Measurements from ENCODE around the gene S100P.
"Not testable (repeated sequence)": the region's sequence is repeated elsewhere in the genome, so short reads cannot be mapped to it uniquely, and the experiment has no call there.

The S100P gene

DNA sequence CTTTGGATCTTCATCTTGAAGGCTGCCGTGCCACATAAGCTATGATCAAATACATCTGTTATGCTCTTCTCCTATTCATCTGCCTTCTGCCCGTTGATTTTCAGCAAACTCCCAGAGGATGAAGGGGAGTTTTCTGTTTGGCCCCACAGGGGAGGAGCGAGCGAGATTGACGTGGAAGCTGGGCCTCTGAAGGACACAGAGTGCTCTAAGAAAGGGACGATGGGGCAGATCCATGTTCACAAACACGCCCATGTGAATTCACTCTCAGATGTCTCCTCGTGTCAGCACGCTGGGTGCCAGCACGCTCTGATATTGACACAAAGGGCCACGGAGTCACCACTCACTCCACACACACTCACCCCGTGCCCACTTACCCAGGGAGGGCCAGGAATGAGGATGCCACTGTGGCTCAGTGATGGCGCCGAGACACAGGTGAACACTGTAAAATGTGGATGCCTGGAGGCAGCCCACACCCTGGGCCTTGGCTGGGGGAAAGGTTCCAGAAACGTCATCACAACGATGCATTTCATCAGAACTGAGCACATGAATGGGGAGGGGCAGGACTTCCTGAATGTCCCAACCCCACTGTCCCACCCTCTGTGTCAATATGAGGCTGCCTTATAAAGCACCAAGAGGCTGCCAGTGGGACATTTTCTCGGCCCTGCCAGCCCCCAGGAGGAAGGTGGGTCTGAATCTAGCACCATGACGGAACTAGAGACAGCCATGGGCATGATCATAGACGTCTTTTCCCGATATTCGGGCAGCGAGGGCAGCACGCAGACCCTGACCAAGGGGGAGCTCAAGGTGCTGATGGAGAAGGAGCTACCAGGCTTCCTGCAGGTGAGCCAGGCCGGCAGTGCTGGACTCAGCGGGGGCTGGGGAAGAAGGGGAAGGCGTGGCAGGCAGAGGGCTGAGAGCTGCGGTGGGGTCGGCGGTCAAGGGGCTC is at the start of gene S100P:
Gene S100P, plus strand, starts transcription at position 648 of the 946 bp plus-strand sequence. Its CDS starts 55 bp downstream, at position 703.
- DNase-seq (ENCODE audit: low read depth in 2 of 3, low spot score in 2 of 3) = no peak

DNA sequence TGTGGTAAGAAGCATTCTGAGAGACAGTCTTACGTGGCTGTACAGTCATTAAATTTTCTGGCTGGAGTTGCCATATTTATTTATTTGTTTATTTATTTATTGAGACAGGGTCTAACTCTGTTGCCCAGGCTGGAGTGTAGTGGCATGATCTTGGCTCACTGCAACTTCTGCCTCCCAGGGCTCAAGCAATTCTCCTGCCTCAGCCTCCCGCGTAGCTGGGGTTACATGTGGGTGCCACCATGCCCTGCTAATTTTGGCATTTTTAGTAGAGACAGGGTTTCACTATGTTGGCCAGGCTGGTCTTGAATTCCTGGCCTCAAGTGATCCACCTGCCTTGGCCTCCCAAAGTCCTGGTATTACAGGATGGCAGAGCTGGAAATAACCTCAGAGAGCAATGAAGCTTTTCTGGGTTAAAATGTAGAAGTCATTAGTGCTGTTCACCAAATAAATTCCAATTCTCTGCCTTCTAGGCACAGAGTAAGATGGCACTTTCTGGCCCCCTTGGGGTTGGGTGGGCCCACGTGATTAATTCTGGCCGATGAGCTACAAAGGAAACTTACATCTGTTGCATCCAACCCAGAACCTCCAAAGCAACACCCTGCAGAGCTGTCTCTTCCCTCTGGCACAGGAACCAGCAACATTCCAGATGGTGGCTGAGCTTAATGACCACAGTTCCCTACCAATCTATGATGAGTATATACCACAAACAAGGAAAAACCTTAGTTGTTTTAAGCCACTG is 48.7 kb upstream of the S100P start:
- DNase-seq (ENCODE audit: low read depth in 2 of 3, low spot score in 2 of 3) = no peak

DNA sequence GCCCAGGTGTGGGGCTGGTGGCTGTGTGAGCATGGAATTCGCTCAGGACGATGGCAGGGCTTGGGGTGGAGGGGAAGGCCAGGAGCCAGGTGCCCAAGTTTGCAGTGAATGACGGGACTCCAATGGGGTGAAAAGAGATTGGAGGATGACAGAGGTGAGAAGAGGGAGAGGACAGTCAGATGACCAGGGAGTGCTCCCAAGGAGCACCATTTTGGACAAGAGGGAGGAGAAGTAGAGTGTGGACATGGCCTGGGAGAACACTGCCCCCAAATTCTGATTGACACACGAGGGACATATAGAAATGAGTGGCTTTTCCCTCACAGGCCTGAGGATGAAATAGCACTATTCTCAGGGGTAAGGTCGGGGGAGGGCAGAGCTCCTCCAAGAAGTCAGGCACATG is 46.5 kb upstream of the S100P start:
- DNase-seq (ENCODE audit: low read depth in 2 of 3, low spot score in 2 of 3) = no peak

DNA sequence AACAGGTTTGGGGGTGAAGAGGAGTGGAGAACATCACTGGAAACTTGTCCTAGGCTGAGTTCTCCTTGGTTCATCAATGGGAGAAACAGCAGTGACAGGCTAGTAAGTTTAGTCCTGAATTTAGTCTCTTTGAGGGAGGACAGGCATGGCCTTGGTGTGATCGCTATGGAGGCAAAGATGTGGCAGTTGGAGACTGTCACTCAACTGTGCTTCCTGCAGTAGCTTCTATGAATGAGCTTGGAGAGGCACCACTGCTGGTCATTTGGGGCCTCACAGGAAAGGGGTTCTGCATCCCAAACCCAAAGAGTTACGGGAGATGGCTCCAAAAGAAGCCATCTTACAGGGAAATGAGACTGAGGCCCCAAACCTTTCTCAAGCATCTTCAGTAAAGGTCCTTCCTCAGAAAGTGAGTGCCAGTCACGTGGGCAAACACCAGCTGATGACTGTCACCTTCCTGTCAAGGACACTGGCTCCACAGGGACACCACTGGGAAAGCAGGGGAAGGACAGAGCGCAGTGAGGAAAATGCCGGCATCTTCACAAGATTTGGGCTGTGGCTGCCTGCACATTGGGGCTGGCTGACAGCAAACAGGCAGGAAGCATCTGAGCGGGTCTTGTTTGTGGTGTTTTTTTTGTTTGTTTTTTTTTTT is 46.0 kb upstream of the S100P start:
- no peak for DNase-seq (ENCODE audit: low read depth in 2 of 3, low spot score in 2 of 3)

DNA sequence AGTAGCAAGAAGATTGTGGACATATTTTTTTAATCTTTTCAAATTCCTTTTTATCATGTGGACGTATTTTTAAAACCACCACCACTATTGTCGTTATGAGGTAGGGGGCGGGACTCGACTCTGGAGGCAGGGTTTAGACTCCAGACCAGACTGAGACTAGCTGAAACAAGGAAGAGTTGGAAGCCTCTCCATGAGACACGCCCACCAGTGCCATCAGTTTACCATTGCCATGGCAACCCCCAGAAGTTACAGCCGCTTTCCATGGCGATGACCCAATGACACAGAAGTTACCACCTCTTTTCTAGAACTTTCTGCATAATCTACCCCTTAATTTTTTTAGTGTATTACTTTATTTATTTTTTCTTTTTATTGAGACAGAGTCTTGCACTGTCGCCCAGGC is 44.5 kb upstream of the S100P start:
- no peak for DNase-seq (ENCODE audit: low read depth in 2 of 3, low spot score in 2 of 3)

DNA sequence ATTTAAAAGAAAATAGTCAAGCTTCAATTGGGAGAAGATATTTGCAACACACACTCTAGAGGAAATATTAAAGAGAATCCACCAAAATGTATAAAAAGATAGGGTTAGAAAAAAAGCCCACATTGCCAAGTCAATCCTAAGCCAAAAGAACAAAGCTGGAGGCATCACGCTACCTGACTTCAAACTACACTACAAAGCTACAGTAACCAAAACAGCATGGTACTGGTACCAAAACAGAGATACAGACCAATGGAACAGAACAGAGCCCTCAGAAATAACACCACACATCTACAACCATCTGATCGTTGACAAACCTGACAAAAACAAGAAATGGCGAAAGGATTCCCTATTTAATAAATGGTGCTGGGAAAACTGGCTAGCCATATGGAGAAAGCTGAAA is 39.5 kb upstream of the S100P start:
- DNase-seq (ENCODE audit: low read depth in 2 of 3, low spot score in 2 of 3) = not testable (repeated sequence)

DNA sequence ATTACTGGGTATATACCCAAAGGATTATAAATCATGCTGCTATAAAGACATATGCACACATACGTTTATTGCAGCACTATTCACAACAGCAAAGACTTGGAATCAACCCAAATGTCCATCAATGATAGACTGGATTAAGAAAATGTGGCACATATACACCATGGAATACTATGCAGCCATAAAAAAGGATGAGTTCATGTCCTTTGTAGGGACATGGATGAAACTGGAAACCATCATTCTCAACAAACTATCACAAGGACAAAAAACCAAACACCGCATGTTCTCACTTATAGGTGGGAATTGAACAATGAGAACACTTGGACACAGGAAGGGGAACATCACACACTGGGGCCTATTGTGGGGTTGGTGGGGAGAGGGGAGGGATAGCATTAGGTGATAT is 38.4 kb upstream of the S100P start:
- not testable (repeated sequence) for DNase-seq (ENCODE audit: low read depth in 2 of 3, low spot score in 2 of 3)

DNA sequence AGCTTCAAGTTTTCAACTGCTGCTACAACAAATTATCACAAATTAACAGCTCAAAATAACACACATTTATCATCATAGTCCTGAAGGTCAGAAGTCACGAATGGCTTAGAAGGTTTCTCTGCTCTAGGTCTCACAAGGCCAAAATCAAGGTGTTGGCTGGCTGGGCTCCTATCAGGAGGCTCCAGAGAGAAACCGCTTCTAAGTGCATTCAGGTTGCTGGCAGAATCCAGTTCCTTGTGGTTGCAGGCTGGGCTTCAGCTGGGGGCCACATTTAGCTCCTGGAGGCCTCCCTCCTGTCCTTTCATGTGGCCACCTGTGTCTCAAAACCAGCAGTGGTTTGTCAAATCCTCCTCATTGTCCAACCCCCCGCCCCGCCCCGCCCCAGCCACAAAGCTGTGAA is 37.8 kb upstream of the S100P start:
- DNase-seq (ENCODE audit: low read depth in 2 of 3, low spot score in 2 of 3) = no peak

DNA sequence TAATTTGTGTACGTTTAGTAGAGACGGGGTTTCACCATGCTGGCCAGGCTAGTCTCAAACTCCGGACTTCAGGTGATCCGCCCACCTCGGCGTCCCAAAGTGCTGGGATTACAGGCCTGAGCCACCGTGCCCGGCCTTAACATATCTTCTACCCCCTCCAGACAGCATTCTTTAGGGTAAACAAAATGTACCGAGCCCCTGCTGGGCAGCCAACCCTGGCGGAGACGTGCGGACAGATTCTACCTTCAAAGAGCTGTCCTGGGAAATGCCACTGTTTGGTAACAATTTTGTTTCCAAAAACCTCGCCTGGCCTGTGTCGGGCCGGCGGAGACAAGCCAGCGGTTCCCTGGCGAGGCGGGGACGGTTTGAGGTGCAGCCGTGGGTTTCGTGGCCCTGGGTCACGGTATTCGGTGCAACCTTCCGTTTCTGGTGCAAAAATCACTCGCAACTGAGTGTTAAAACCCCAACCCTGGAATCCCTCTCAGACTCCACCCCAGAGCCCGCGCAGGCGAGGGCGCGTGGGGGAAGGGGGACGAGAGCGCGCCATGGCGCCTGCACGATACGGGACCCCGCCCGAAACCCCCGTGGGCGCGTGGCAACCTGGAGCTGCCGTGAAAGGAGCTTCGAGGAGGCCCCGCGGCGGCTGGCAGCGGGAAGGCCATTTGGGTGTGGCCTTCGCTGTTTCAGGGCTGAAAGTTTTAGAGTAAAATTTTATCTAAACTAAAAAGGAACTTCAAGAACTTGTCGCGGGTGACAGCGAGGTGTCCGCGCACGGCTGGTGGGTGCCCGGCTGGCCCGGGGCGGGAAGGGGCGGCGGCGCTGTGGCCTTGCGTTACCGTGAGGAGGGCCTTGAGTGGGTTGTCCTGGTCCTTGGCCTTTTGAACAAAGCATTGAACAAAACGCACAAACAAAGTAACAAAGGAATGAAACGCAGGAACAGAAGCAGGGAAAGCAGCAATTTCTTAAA is 36.2 kb upstream of the S100P start:
- DNase-seq (ENCODE audit: low read depth in 2 of 3, low spot score in 2 of 3) = no peak

DNA sequence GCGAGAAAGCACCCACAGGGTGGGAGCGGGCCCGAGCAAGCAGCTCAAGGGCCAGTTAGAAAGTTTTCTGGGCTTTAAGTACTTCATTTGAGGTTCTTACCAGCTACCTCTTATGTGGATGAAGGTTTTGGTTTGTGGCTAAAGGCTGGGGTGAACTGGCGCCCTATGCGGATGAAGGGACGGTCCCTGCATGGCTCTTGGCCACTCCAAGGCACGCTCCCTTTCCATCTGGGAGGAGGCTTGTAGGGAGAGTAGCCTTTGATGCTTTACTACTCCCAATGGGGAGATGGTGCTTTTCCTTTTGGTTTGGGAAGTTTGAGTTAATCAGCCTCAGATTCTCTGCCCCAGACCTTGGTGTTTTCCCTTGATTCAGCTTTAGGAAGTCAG is 35.5 kb upstream of the S100P start:
- no peak for DNase-seq (ENCODE audit: low read depth in 2 of 3, low spot score in 2 of 3)

DNA sequence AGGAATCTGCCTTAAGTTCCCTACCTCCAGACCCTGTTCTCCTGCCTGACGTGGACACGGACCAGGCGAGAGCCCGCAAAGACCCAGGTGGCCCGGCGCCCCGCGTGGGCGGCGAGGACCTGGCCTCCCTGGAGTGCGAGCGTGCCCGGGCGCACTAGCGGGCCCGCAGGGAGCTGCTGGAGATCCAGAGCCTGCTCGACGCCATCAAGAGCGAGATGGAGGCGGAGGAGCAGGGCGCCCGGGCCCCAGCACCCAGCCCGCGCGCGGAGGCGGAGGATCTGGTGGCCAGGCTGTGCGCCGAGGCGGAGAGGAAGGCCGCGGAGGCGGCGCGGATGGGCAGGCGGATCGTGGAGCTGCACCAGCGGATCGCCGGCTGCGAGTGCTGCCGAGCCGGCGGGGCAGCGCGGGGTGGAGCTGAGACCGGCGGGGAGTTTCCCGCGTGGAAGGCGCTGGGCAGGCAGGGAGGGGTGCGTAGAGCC is 35.0 kb upstream of the S100P start:
- DNase-seq (ENCODE audit: low read depth in 2 of 3, low spot score in 2 of 3) = no peak

DNA sequence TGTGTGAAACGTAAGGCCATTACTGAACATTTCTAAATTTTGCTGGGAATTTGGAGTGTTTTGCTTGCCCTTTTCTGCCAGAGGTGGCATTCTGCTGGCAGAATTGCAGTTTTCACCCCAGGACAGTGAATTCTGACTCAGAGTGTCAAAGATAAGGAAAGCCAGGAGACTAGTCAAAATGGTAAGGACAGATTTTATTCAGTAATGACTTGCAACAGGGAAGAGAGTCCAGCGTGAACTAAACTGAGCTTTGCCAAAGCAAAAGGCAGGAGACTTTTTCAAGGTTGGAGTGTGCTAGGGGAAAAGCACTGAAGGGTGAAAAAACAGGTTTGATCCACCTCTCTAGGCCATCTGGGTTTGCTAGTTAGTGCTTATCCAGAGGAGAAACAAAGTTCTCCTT is 33.8 kb upstream of the S100P start:
- no peak for DNase-seq (ENCODE audit: low read depth in 2 of 3, low spot score in 2 of 3)

DNA sequence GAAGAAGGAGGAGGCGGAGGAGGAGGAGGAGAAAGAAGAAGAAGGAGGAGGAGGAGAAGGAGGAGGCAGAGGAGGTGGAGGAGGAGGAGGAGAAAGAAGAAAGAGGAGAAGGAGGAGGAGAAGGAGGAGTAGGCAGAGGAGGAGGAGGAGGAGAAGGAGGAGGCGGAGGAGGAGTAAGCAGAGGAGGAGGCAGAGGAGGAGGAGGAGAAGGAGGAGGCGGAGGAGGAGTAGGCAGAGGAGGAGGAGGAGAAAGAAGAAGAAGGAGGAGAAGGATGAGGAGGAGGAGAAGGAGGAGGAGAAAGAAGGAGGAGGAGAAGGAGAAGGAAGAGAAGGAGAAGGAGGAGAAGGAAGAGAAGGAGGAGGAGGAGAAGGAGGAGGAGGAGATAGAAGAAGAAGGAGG is 33.2 kb upstream of the S100P start:
- no peak for DNase-seq (ENCODE audit: low read depth in 2 of 3, low spot score in 2 of 3)

DNA sequence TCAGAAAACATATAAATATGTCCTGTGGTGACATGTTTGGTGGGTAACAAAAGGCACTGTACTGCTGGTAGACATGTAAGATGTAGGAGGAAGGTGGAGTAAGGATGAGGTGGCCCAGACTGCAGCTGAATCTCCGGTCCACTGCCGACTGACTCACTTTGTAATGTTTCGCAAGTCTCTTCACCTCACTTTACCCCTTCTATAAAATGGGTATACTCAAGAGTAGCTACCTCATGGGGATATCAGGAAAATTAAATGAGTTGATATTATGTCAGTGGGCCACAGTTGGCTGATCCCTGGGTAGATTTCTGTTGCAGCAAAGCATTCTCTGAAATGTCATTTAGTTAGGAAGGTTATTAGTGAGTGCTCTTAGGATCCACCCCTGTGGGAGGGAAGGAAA is 31.1 kb upstream of the S100P start:
- DNase-seq (ENCODE audit: low read depth in 2 of 3, low spot score in 2 of 3) = no peak

DNA sequence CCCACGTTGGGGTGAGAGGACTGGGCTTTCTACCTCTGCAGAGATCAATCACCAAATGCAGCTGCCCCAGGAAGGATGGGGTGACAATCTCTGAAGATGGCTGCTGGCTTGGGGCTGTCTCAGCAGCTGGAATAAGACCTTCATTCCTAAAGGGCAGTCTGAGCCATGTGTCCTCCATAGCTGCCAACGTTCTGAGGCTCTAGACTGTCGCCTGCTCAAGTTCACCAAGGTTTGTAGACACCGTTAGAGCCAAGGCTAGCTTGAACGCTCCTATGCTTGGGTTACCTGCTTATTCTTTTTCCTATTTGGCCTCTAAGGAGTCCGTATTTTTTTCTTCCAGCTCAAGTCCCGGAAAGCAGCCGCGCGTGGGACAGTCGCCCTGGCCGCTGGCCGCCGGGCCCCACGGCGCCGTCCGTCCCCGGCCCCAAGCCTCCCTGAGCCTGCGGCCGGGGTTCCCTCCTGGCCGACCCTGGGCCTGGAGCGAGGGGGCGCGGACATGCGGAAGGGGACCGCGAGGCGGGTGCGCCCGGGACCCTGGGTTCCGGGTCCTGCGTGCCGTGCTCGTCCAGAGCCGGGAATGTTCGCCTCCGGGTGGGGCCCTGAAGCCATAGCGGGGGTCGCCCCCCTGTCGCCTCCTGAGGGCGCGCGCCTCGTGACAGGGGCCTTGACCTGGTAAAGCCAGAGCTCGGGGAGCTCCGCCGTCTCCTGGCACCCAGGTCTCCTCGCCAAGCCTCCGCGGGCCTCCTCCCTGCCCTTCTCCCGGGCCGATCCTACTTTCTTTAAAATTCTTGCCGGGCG is 29.9 kb upstream of the S100P start:
- DNase-seq (ENCODE audit: low read depth in 2 of 3, low spot score in 2 of 3) = no peak

DNA sequence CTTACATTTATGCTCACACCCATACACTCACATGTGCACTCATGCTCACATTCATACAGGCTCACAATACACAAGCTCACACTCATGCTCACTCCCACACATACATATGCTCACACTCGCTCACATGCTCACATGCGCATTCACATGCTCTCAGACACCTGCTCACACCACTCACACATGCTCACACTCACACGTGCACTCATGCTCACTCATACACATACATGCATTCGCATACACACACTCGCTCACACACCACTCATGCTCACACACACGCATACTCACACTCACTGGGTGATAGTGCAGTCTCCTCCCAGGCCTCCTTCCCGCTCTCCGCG is 28.4 kb upstream of the S100P start:
- no peak for DNase-seq (ENCODE audit: low read depth in 2 of 3, low spot score in 2 of 3)

DNA sequence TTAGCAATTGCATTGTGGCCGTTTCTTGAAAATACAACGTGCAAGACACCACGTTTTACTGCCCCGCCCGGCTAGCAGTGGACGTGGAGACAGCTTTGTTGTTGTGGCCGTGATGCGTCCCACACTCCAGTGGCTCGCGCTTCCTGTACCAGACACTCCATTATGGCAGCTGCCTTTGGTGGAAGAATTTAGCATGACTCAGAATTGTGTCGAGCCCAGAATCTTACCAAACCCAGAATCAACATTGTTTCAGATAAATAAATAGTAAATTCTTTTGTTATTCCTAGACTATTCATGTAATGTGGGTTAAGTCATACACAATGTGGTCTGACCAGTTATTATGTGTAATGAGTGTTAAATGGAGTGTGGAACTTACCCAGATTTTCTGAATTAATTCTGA is 25.3 kb upstream of the S100P start:
- DNase-seq (ENCODE audit: low read depth in 2 of 3, low spot score in 2 of 3) = no peak

DNA sequence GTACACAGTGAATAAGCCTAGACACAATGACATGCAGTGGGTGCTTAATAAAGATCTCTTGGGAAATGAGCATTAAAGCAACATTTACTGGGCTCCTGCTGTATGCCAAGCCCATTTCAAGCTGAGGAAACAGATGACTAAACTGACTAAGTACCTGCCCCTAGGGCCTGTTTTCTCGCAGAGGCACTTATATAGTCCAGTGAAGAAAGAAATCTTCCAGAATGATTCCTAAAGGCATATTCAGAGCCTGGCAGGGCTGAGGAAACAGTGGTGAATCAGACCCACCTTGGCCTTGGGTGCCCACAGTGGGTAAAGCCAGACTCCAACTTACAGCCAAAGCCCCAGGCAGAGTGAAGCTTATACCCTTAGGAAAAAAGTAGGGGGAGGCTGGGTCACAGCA is 22.0 kb upstream of the S100P start:
- no peak for DNase-seq (ENCODE audit: low read depth in 2 of 3, low spot score in 2 of 3)

DNA sequence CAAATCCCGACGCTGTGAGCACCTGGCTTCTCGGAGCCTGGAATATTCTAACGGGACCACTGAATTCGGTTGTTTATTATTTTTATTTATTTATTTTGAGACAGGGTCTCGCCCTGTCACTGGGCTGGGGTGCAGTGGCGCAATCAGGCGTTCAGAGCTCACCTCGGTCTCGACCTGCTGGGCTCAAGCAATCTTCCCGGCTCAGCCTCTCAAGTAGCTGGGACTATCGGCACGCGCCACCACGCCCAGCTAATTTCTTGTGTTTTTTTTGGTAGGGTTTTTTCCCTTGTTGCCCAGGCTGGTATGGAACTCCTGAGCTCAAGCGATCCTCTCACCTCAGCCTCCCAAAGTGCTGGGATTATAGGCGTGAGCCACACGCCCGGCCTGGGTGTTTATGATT is 21.5 kb upstream of the S100P start:
- DNase-seq (ENCODE audit: low read depth in 2 of 3, low spot score in 2 of 3) = no peak

Data from activated CD8-positive, alpha-beta memory T cell treated with anti-CD3 and anti-CD28 coated beads for 48 hours (primary cell).